ENCODE data around the gene ABCD4. TPM values are rescaled to one million over a fixed set of nuclear protein-coding genes. Genes with fewer than 3 reads are reported as not detected.

ABCD4 gene
- polyA plus RNA-seq, 3 donors = 101 to 149 (median 143) TPM

DNA sequence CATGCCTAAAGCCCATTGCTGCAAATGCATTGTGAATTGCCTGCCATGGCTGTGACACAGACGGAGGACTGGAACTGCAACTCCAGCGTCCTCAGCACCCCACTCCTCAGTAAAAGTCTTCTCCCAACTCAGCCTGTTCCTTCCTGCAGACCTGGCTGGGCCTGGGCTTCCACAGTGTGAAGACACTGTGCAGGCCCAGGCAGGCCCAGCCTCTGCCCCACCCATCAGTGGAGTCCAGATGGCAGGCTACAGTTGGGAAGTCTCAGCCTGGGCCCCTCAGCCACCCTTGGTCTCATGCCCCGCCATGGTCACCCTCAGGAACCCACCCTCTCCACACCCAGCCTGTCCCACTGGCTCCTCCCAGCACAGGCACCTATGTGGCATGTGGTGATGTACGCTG is 41.4 kb downstream of the ABCD4 start:
- no peak for DNase-seq

DNA sequence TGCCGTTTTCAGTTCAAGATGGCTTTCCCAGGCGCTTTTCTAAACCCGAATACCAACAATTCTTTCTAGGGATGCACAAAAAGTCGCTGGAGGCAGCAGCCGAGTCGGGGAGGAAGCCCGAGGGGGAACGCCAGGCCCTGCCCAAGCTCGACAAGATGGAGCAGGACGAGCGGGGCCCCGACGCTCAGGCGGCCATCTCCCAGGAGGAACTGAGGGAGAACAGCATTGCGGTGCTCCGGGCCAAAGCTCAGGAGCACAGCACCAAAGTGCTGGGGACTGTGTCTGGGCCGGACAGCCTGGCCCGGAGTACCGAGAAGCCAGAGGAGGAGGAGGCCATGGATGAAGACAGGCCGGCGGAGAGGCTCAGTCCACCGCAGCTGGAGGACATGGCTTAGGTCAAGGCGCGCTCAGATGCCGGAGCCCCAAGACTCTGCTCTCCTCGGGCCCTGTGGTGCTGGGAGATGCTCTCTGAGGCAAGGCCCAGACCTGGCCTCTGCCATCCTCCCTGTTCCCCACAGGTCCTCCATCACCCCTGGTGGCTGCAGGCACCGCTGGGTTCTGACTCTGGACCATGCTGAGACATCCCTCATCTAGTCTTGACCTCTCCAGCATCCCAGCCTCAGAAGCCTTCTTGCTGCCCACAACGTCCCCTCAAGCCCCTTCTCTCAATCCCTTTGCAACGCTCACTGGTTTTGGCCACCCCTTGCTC is 42.1 kb downstream of the ABCD4 start:
- no peak for DNase-seq

DNA sequence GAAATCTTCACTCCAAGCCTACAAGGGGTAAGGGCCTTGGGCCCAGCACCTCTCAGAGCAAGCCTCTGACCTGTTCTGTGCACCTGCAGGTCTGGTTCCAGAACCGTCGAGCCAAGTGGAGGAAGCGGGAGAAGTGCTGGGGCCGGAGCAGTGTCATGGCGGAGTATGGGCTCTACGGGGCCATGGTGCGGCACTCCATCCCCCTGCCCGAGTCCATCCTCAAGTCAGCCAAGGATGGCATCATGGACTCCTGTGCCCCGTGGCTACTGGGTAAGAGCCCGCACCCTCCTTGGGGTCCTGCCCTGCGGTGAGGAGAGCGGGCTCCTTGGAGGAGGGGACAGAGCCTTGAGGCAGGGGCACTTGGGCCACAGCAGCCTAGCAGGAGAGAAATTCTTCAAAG is 43.2 kb downstream of the ABCD4 start:
- DNase-seq = no peak

DNA sequence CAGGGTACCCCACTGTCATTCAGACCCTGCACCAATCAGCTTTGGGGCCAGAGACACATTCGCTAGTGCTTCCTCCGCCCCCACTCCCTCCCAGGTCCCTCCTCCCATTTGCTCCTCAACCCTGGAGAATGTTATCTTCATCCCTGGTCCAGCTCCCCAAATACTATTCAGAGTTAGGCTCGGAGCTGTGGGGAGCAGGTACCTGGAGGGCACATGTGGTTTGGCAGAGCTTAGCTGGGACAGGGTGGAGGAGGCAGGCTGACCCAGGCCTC is 44.0 kb downstream of the ABCD4 start:
- no peak for DNase-seq

DNA sequence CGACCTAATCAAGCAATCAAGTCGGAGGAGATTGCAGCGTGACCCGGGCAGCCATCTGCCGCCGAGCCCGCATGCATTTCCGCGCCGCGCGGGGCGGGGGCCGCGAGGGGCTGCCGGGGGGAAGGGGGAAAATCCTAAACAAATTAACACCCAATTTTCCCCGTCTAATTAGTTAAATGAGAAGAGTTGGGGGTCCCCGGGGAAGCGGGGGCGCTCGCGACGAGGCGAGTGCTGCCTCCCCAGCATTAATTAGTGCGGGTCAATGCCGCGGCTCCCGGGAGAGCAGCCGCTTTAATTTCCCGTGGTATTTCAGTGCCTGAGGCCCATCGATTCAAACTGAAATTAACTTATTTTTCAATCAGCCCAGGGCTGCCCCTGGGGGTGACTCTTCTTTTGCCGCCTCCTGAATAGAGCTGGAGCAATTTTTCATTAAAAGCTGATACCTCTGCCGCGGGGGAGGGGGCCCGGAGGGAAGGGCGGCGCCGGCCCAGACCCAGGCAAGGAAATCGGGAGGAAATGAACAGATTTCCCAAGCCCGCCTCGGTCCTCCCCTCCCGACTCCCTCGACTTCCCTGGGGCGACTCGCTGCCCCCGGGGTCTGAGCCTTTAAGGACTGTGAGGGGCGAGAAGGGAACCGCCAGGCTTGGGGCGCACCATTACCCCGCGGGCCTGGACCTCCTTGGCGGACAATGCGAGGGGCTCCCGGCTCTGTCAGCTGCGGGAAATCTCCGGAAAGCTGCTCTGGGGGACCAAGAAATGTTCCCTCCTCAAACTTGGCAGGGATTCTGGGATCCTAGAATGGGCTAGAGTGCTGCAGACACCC is 44.6 kb downstream of the ABCD4 start:
- DNase-seq = no peak

DNA sequence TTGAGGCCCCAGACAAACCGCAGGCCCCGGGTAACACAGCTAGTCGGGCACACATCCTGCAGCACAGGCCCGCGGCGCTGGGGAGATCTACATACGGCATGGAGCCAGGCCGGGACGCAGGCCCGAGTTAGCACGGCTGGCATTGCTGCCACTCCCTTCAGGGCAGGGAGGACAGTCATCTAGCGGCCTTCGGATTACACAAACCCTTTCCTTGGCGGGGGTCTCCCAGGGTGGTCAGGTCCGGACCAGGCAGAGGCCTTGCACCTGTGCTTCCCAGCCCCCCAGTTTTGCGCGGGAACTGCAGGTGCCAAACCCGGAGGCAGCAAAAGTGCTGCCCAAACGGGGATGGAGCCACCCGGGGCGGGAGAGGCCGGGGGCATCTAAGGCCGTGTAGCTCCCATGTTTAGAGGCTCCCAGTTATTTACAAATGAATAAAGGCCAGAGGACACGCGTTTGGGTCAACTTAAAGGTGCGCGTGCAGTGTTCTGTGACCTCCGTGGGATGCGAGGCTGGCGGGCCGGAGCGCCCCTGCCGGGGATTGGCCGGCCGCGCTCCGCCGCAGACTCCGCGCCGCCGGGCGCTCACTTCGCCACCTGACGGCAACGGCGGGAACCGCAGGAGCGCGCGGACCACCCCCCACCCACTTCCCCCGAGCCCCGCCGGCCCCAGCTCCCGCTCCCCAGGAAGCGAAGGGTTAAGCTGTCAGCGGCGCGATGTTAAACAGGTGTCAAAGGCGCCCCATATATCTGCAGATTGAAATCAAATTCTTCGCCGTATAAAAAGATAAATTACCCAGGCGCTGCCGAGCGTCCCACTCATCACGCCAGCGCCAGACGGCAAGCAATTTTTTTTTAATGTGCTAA is 45.4 kb downstream of the ABCD4 start:
- DNase-seq = no peak

DNA sequence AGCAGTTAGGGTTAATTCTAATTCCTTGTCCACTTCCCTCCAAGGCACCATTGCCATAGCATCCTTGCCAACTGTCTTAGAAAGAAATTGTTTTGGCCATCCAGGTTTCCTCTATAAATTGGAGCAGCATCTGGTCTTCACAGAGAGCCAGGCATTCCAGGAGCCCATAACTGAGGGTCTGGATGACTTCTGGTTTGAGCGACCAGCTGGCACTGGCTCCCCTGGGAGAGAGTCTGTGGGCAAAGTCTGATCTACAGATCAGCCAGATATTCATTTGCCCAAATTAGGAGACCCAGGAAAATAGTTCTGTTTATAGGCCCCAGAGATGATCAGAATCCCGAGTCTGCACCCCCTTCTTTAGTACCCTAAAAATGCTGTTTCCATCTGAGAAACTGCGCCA is 47.5 kb downstream of the ABCD4 start:
- DNase-seq = no peak

DNA sequence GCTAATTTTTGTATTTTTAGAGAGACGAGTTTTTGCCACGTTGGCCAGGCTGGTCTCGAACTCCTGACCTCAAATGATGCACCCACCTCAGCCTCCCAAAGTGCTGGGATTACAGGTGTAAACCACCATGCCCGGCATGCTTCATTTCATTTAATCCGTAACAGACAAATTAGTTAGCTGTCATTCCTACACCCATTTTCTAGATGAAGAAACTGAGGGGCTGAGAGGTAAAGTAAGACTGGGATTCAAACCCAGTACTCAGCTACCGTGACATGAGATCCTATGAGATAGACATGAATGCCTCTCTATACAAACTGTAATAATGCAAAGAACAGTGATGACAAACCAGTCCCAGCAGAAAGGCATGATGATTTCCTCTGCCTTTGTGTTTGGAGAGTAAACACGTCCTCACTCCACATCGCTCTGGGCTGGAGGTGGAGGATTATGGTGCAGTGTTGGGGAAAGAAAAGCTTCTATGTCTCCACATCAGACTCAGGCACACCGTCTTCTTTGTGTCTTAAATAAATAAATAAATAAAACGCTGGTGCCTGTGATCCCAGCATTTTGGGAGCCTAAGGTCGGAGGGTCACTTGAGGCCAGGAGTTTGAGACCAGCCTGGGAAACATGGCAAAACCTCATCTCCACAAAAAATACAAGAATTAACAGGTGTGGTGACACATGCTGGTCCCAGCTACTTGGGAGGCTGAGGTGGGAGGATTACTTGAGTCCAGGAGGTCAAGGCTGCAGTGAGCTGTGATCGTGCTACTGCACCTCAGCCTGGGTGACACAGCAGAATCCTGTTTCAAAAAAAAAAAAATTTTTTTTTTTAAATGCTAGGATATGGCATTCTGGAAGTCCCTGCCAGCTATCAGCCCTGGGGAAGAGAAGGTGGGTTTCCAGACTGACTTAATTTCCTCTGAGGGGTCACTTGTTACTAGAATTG is 53.0 kb downstream of the ABCD4 start:
- DNase-seq = no peak

DNA sequence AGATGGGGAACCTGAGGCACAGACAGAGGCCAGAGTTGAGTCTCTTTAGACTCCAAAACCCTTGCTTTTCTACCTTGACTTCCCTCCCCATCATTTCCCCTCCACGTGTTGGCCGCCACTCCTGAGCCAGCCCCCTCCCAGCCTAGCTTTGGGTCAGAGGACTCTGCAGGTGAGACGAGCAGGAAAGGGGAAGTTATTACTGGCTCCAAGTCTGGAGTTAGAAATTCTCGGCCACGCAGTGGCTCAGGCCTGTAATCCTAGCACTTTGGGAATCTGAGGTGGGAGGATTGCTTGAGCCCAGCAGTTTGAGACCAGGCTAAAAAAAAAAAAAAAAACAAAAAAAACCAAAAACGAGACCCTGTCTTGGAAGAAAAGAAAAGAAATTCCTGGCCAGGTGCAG is 54.7 kb downstream of the ABCD4 start:
- DNase-seq = no peak

DNA sequence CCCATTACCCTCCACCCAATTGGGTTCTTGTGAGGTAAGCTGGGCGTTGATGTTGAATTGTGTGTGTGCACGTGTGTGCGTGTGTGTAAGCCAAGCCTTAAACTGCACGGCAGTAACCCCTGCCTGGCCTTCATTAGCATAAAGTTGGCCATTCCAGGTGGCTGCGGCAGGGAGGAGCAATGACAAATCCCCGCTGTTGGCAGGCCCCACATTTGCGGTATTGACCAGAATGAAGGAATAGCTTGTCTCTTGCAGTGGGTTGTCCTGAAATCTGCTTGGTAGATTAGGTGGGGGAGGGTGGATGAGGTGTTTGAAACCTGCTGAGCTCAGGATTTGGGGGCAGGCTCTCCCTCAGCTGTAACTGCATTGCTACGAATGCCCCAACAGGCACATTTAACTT is 56.2 kb downstream of the ABCD4 start:
- no peak for DNase-seq

DNA sequence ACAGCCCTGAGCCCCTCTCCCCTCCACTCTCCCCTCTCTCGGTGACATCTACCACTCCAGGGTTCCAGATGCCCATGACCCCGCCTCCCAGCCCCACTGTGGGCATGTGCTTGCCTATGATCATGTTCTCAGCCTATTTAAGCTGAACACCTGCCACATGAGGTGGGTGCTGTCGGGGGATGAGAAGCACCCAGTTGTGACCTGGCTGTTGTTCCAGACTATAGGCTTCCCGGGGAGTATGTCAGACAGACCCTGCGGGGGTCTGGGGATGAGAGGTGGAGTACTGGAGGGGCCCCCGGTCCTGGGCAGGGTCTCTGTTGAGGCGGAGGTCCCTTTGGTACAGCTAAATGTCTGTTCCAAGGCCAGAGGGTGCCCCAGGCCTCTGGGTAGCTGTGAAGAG is 57.4 kb downstream of the ABCD4 start:
- DNase-seq = no peak

DNA sequence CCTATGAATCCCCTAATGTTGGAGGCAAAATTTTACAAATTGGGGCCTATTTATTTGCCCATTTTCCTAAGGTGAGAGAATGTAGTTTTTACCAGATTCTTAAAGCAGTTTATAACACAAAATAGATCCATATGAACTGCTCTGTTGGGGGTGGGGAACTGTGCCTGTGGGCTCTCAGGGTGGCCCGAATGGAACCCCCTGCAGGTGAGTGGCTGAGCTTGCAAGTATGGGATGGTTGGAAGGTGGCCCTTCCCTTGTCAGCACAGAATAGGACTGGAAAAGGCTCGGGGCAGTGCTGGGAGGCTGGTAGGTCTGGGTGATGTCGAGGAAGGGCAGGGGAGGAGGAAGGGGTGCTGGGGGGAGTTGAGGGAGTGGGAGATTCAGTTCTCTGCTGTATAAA is 58.6 kb downstream of the ABCD4 start:
- no peak for DNase-seq

DNA sequence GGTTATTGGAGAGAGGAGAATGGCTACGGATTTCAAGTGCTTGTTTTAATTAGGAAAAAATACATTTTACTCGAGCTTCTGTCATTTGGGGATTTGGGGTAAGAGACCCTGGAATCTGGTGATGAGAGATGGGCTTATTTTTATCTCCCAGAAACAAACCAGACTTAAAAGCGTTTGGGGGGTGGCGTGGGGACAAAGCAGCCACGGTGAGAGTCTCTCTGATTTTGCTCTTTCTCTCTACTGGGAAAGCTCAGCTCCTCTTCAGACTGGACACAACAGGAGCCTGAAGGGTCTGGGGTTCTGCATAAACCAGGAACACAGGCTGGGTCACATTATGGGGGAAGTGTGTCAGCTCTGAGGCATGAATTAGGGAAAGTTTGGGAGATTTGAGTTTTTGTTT is 59.7 kb downstream of the ABCD4 start:
- no peak for DNase-seq

DNA sequence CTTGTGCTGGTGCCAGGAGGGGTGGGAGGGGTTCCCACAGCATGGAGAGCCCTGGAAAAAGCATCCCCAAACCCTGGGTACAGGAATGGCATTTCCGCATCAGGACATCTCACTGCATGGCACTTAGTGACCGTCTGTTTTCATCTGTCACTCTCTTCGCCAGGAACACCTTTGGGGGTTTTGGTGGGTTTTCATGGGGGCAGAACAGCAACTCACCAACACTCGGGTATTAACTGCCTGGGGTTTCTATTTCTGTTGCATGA is 60.0 kb downstream of the ABCD4 start:
- DNase-seq = no peak

DNA sequence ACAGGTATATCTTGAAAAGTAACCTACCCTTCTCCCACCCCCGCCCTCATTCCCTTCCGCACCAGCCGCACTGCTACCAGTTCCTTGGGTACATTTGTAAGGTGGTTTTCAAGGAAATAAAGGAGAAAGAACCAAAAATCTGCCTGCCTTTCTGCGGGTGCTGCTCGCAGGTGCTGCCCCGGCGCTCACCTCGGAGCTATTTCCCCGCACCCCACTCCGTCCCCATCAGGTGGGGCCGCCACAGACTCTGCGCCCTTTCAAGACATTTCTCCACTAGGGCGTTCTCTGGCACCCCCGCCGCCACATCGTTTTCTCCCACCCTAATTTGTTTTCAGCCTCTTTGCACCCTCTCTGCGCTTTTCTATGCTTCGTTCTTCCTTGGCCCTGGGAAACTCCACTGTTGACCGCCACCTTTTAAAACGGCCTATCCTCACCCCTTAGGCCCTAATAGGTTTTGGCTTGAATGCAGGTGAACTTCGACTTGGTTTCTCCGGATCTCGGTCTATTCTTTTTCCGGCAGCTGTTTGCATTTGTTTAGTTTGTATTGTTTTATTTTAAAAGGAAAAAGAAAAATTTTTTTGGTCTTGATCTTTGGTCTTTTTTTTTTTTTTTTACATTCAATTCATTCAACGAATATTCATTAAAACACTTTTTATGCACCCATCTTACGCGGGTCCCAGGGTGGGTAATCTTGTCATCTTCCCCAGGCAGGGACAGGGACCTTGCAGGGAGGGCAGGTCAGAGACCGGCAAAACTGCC is 60.5 kb downstream of the ABCD4 start:
- no peak for DNase-seq

DNA sequence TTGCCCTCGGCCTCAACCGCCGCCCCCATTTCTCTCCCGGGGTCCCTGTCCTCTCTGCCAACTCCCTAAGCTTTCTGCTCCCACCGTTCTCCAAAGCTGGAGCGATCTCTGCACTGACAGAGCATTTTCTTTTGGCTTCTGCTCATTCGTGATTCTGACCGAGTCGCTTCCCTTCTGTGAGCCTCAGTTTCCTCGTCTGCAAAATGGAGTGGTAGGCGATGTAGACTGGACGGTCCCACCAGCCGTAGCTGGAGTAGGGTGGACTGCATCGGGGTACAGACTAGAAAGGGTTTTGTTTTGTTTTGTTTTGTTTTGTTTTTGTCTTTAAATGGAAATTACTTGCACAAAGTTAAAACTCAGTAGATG is 61.1 kb downstream of the ABCD4 start:
- no peak for DNase-seq

DNA sequence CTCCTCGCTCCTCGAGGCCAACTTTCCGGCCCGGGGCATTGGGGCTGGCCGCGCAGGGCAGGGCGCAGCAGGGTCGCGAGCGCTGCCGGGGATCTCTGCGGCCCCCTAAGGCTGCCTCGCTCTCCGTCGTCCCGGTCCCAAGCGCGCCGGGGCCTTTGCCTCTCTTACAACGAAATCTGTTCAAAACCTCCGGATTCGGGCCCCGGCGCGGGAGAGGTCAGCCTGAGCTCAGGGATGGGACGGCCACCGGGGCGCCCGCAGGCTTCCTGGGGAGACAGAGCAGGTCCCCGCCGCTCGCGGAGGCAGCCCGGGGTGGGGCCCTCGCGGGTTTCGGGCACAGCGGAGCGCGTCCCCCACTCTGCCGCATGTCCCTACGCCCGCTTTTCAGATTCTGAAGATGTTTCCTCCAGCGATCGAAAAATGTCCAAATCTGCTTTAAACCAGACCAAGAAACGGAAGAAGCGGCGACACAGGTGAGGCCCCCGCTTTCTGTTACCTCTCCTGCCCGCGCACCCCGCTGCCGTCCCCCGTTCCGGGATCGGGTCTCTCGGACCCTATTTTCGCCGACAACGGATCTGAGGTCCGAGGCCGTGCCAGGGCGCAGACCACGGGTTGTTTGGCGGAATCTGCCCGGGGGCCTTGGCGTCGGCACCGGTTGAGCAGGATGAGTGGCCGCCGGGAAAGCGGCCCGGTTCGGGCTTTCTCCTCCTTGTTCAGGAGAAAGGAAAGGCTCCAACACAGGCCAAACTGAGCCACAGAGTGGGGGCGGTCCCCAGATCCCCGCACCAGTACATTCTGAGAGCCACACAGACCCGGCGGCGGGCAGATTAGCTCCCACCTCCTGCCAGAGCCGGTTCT is 61.7 kb downstream of the ABCD4 start:
- DNase-seq = no peak

DNA sequence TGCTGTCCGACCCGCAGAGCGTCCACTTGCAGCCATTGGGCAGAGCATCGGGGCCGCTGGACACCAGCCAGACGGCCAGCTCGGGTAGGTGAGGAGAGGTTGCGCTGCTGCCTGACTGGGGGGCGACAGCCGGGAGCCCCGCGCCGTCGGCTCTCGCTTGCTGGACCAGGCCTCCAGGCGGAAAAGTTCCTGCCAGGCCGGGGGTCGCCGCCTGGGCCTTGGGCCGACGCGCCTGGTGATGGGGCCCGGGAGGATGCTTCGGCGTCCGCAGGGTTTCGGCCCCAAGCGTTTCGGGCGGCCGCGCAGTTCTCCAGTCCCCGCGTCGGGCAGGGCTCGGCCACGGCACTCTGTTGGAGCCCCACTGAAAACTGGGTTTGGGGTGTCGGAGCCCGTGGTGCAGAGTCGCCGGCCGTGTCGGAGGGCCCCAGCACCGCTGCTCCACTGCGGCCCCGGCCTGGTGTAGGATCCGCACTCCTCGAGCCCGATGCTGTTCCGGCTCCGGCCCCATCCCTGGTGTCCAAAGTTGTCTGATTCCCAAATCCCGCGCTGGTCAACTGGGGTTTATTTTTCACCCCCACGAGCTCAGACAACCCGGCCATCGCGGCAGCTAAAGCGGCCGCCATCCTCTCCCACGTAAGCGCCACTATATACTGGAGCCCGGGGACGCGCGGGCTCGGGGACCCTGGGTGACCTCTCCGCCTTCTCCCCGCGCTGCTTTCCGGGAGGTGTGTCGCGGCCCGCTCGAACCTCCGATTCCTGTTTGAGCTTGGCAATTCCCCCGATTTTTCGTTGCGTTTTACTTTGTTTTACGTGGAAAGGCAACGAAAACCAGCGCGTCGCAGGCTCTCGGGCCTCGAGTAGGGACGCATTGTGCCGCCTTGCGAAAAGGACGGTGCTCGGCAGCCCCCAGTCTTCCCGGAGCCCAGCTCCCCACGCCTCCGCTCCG is 62.6 kb downstream of the ABCD4 start:
- no peak for DNase-seq
